Measurements from ENCODE around the gene CCDC107.
"Not testable (repeated sequence)": the region's sequence is repeated elsewhere in the genome, so short reads cannot be mapped to it uniquely, and the experiment has no call there.

CCDC107 gene
- 17.1 to 20.6 reads per million in 2 donors for total RNA-seq

- DNase-seq: peak; percentile 64 to 85 (median 78)
These were observed at the start of gene CCDC107 for GRCh38 chr9:35658137-35658967. Gene CCDC107, plus strand, starts transcription at chr9:35658292. Its CDS starts 88 bp downstream, at chr9:35658380.

- no peak for DNase-seq
These were observed 48.9 kb upstream of the CCDC107 start for GRCh38 chr9:35609001-35609819.

GRCh38 chr9:35609820-35610163 lies 48.3 kb upstream of the CCDC107 start:
- DNase-seq: no peak

GRCh38 chr9:35611230-35611797 lies 46.8 kb upstream of the CCDC107 start:
- peak in 4 of 5 experiments; percentile 29 to 71 (median 40) for DNase-seq

- DNase-seq: not testable (repeated sequence)
These were observed 46.0 kb upstream of the CCDC107 start for GRCh38 chr9:35612066-35612465.

- no peak for DNase-seq
These were observed 45.2 kb upstream of the CCDC107 start for GRCh38 chr9:35612843-35613242.

- DNase-seq: no peak
These were observed 42.0 kb upstream of the CCDC107 start for GRCh38 chr9:35615981-35616680.

- DNase-seq: peak; percentile 33 to 80 (median 53)
These were observed 41.2 kb upstream of the CCDC107 start for GRCh38 chr9:35616681-35617459.

- no peak for DNase-seq
These were observed 40.5 kb upstream of the CCDC107 start for GRCh38 chr9:35617548-35617947.

- no peak for DNase-seq
These were observed 39.8 kb upstream of the CCDC107 start, which contains the start of gene CD72 for GRCh38 chr9:35618325-35618727. Gene CD72, minus strand, starts transcription at chr9:35618413. Its CDS starts 110 bp downstream, at chr9:35618303.

- DNase-seq: peak in 2 of 5 experiments; percentile 68 to 74
These were observed 39.0 kb upstream of the CCDC107 start for GRCh38 chr9:35618854-35619799.

- no peak for DNase-seq
These were observed 38.3 kb upstream of the CCDC107 start for GRCh38 chr9:35619800-35620158.

GRCh38 chr9:35627575-35627974 lies 30.5 kb upstream of the CCDC107 start:
- no peak for DNase-seq

- DNase-seq: no peak
These were observed 29.6 kb upstream of the CCDC107 start for GRCh38 chr9:35628389-35628991.

GRCh38 chr9:35629597-35629996 lies 28.5 kb upstream of the CCDC107 start:
- DNase-seq: no peak

- no peak for DNase-seq
These were observed 22.4 kb upstream of the CCDC107 start for GRCh38 chr9:35635730-35636129.

GRCh38 chr9:35636135-35636876 lies 21.8 kb upstream of the CCDC107 start:
- DNase-seq: no peak

- DNase-seq: not testable (repeated sequence)
These were observed 21.2 kb upstream of the CCDC107 start for GRCh38 chr9:35636877-35637246.

GRCh38 chr9:35637427-35637955 lies 20.6 kb upstream of the CCDC107 start:
- DNase-seq: not testable (repeated sequence)

Measured in T-helper 2 cell (primary cell).